Mucosa of rectum (tissue), 2 donors: Measurements from ENCODE around the gene SRSF3.
"Not testable (repeated sequence)": the region's sequence is repeated elsewhere in the genome, so short reads cannot be mapped to it uniquely, and the experiment has no call there.

Source experiments
- H3K27ac ChIP-seq, 2 donors: one replicate each; pipeline ENCODE4 v1.7.0; 2013; ENCODE audit warnings: inconsistent platforms in 2 of 2, low read depth in 2 of 2, low read length in 2 of 2
- H3K27me3 ChIP-seq, 2 donors: one replicate each; pipeline ENCODE4 v1.7.0; 2013; ENCODE audit warnings: low read length in 2 of 2; ENCODE audit not compliant: control insufficient read depth in 2 of 2, insufficient read depth in 2 of 2
- H3K36me3 ChIP-seq, 2 donors: one replicate each; pipeline ENCODE4 v1.7.0; 2013; ENCODE audit warnings: low read length in 2 of 2; ENCODE audit not compliant: control insufficient read depth in 2 of 2, insufficient read depth in 2 of 2
- H3K4me1 ChIP-seq, 2 donors: one replicate each; pipeline ENCODE4 v1.7.0; 2013; ENCODE audit warnings: low read length in 2 of 2, mild to moderate bottlenecking in 1 of 2; ENCODE audit not compliant: control insufficient read depth in 2 of 2, insufficient read depth in 2 of 2
- H3K4me3 ChIP-seq, 2 donors: one replicate each; pipeline ENCODE4 v1.7.0; 2013; ENCODE audit warnings: low read length in 2 of 2
- H3K9ac ChIP-seq, 2 donors: one replicate each; pipeline ENCODE4 v1.7.0; 2013; ENCODE audit warnings: low read length in 2 of 2, low read depth in 1 of 2, mild to moderate bottlenecking in 1 of 2
- H3K9me3 ChIP-seq, 2 donors: one replicate each; pipeline ENCODE4 v1.7.0; 2013; ENCODE audit warnings: low read length in 2 of 2; ENCODE audit not compliant: control insufficient read depth in 2 of 2
- donor health status: healthy.
- donor health status: Normal muscosa, but diverticular disease.

The SRSF3 gene

GRCh38 chr6:36594816-36595643, 868 bp downstream of the SRSF3 start:
- Histone ChIP-seq H3K36me3 (peaks cover 33% of the 10 kb centered on the region in 2 donors), H3K9ac (peak overlapping the region; percentile 99 to 100), H3K4me3 (peak overlapping the region; percentile 83 to 84), H3K27me3 (no peaks in the 10 kb centered on the region), H3K4me1 (peaks cover 38 to 40% of the 10 kb centered on the region in 2 donors), H3K27ac (peak overlapping the region; percentile 99), H3K9me3 (no peaks in the 10 kb centered on the region)

DNA sequence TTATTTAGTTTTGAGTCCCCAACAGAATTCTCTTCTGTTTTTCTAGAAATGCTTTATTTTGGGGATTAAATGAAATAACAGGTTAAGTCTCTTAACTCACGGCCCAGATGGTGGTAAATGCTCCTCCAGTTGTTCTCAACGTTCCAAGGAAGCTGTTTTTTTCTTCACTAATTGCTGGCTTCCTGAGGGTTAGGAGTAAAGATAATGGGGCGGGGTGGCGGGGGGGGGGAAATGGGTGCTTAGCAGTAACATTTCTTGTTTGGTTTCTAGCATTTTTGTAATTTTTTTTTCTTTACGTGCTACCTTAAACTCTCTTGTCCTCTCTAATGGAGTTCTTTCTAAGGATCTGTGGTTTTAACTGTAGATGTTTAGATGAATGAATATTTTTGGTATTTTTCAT, 2.2 kb downstream of the SRSF3 start:
- Histone ChIP-seq H3K4me1 (peaks cover 44% of the 10 kb centered on the region in 2 donors), H3K9ac (peak overlapping the region; percentile 44 to 99)

GRCh38 chr6:36597775-36598174, 3.6 kb downstream of the SRSF3 start:
- peaks cover 60% of the 10 kb centered on the region in 2 donors for H3K36me3 ChIP-seq
- H3K4me1 ChIP-seq: peaks cover 44 to 49% of the 10 kb centered on the region in 2 donors
- peak overlapping the region in 1 of 2 donors; percentile 61 for H3K9ac ChIP-seq
- H3K27ac ChIP-seq: peak overlapping the region in 1 of 2 donors; percentile 9
- no peaks in the 10 kb centered on the region for H3K9me3 ChIP-seq
- H3K4me3 ChIP-seq: peak overlapping the region; percentile 83 to 84
- no peaks in the 10 kb centered on the region for H3K27me3 ChIP-seq

More for the DNA sequence above, 2.2 kb downstream of the SRSF3 start:
- Histone ChIP-seq H3K9me3 (no peaks in the 10 kb centered on the region), H3K27ac (peak overlapping the region; percentile 99), H3K4me3 (peak overlapping the region; percentile 83 to 84), H3K27me3 (no peaks in the 10 kb centered on the region), H3K36me3 (peaks cover 46% of the 10 kb centered on the region in 2 donors)

- Histone ChIP-seq H3K9ac (peak overlapping the region in 1 of 2 donors; percentile 48), H3K36me3 (peaks cover 66% of the 10 kb centered on the region in 2 donors), H3K9me3 (no peaks in the 10 kb centered on the region), H3K27ac (no peak overlapping the region), H3K27me3 (no peaks in the 10 kb centered on the region), H3K4me1 (peaks cover 43 to 49% of the 10 kb centered on the region in 2 donors), H3K4me3 (peak overlapping the region; percentile 45 to 84)
Measured at GRCh38 chr6:36598326-36598725, 4.2 kb downstream of the SRSF3 start.

DNA sequence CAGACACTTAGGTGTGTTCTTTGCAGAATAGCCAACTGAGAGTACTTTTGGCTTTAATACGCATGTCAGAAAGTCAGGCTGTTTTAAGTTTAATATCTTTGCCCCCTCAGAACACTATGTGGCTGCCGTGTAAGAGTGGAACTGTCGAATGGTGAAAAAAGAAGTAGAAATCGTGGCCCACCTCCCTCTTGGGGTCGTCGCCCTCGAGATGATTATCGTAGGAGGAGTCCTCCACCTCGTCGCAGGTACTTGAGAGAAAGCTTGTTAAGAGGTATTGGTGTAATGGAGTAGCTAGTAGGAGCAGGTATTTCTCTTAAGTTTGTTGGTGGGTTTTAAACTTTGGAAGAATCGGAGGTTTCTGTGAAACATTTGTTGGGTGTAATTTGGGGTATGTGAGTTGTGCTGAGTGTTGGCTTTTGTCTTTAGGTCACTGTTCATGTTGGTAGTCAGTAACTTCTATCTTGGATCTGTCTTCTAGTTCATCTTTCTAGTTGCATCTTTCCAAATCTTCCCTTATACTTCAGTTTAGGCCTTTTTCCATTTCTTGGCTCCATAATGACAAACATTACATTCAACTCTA, 4.7 kb downstream of the SRSF3 start:
- Histone ChIP-seq H3K4me3 (peak overlapping the region; percentile 45 to 84), H3K36me3 (peaks cover 70 to 71% of the 10 kb centered on the region in 2 donors), H3K27ac (no peak overlapping the region), H3K9me3 (no peaks in the 10 kb centered on the region), H3K4me1 (peaks cover 38 to 44% of the 10 kb centered on the region in 2 donors), H3K9ac (peak overlapping the region in 1 of 2 donors; percentile 37), H3K27me3 (no peaks in the 10 kb centered on the region)

DNA sequence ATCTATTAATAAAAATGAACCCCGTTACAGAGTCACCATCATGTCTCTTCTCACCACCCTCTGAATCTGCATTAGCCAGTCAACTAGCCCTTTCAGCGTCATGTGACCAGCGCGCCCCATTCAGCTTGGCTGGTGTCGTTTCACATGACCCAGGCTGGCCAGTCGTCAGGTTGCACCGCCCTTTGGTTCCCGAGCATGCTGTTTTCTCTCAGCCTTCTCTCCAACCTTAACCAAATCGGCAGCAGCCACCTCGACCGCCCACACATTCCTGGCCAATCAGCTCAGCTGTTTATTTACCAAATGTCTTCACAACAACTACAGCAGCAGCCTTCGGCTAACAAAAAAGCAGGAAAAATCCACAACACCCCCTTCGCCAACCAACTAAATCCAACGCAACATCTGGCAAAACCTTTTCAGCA, 5.6 kb downstream of the SRSF3 start:
- H3K9me3 ChIP-seq: no peaks in the 10 kb centered on the region
- no peak overlapping the region for H3K27ac ChIP-seq
- peaks cover 78 to 80% of the 10 kb centered on the region in 2 donors for H3K36me3 ChIP-seq
- H3K9ac ChIP-seq: no peak overlapping the region
- H3K4me3 ChIP-seq: peak overlapping the region in 1 of 2 donors; percentile 84
- H3K27me3 ChIP-seq: no peaks in the 10 kb centered on the region
- peaks cover 37 to 47% of the 10 kb centered on the region in 2 donors for H3K4me1 ChIP-seq

- H3K27ac ChIP-seq: no peak overlapping the region
- H3K4me1 ChIP-seq: peaks cover 37 to 48% of the 10 kb centered on the region in 2 donors
- H3K4me3 ChIP-seq: peak overlapping the region in 1 of 2 donors; percentile 4
- peaks cover 87 to 89% of the 10 kb centered on the region in 2 donors for H3K36me3 ChIP-seq
- H3K9me3 ChIP-seq: no peaks in the 10 kb centered on the region
- H3K9ac ChIP-seq: no peak overlapping the region
- H3K27me3 ChIP-seq: no peaks in the 10 kb centered on the region
Measured at GRCh38 chr6:36600564-36601146, 6.5 kb downstream of the SRSF3 start.

DNA sequence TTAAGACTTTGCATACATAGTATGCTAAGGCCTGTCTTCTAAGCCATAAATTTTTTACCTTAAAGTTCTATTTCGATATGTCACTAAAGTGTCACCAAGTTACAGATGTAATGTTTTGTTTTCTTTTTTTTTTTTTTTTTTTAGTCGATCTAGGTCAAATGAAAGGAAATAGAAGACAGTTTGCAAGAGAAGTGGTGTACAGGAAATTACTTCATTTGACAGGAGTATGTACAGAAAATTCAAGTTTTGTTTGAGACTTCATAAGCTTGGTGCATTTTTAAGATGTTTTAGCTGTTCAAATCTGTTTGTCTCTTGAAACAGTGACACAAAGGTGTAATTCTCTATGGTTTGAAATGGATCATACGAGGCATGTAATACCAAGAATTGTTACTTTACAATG, 7.7 kb downstream of the SRSF3 start:
- not testable (repeated sequence) for H3K27ac ChIP-seq, H3K27me3 ChIP-seq, H3K4me3 ChIP-seq, H3K9ac ChIP-seq, H3K9me3 ChIP-seq
- Histone ChIP-seq H3K4me1 (peaks cover 37 to 48% of the 10 kb centered on the region in 2 donors), H3K36me3 (peaks cover 89 to 94% of the 10 kb centered on the region in 2 donors)

GRCh38 chr6:36603222-36604089, 9.3 kb downstream of the SRSF3 start:
- Histone ChIP-seq H3K36me3 (peaks cover 88 to 94% of the 10 kb centered on the region in 2 donors), H3K4me3 (no peak overlapping the region), H3K27me3 (no peaks in the 10 kb centered on the region), H3K27ac (no peak overlapping the region), H3K4me1 (peaks cover 33 to 46% of the 10 kb centered on the region in 2 donors), H3K9ac (no peak overlapping the region), H3K9me3 (no peaks in the 10 kb centered on the region)
